C4-2B (cell line): ENCODE measurements around the gene GPS2.

Experiments used
- H3K27ac ChIP-seq: fragments of 450-650 bp; 2 replicates; pipeline ENCODE4 v1.5.1; 2017
- CTCF ChIP-seq: fragments of 450-650 bp; conservative IDR thresholded peaks from 2 replicates; pipeline ENCODE4 v1.5.1; 2017; ENCODE audit warnings: mild to moderate bottlenecking
- ZFX ChIP-seq: fragments of 450-650 bp; IDR thresholded peaks from 2 replicates; pipeline ENCODE4 v1.6.1; 2017

Gene GPS2

GRCh38 chr17:7321466-7321865 lies 6.3 kb upstream of the GPS2 start:
- H3K27ac ChIP-seq, result no peak overlapping the region
- TF ChIP-seq CTCF (no peak), ZFX (no peak)

GRCh38 chr17:7318121-7318860 lies 3.1 kb upstream of the GPS2 start:
- TF ChIP-seq ZFX (no peak), CTCF (no peak)
- H3K27ac ChIP-seq, result no peak overlapping the region

- no peak for TF ChIP-seq ZFX
- no peak for TF ChIP-seq CTCF
- H3K27ac ChIP-seq, result no peak overlapping the region
Observed at GRCh38 chr17:7317161-7317803, 2.1 kb upstream of the GPS2 start.

GRCh38 chr17:7315570-7316235 lies 543 bp upstream of the GPS2 start:
- H3K27ac ChIP-seq, result peak overlapping the region; percentile 85
- TF ChIP-seq CTCF (no peak), ZFX (no peak)

GRCh38 chr17:7313890-7314718 lies 1.1 kb downstream of the GPS2 start:
- peak overlapping the region; percentile 85 for H3K27ac ChIP-seq
- no peak for TF ChIP-seq ZFX
- no peak for TF ChIP-seq CTCF

- H3K27ac ChIP-seq, result no peak overlapping the region
- TF ChIP-seq ZFX (no peak), CTCF (no peak; the same call in 1 of the 2 replicates)
Observed at GRCh38 chr17:7313088-7313889, 1.9 kb downstream of the GPS2 start.
